ENCODE results near the gene PTPRR.

The PTPRR gene

GRCh38 chr12:70895956-70896355 lies 24.6 kb downstream of the PTPRR start:
- no peaks in the 10 kb centered on the region for H3K27me3 ChIP-seq (ENCODE audit: control insufficient read depth, insufficient read depth, low read length)
- no peak overlapping the region for H3K4me2 ChIP-seq (ENCODE audit: low read length)
- no peaks in the 10 kb centered on the region for H3K4me1 ChIP-seq
- no peaks in the 10 kb centered on the region for H3K79me2 ChIP-seq
- no peaks in the 10 kb centered on the region for H3K36me3 ChIP-seq (ENCODE audit: control insufficient read depth, insufficient read depth, low read length)
- no peak for TF ChIP-seq CTCF (IDR thresholded peaks at IDR 0.05)
- no peak overlapping the region for H3K27ac ChIP-seq
- H3K4me3 ChIP-seq (ENCODE audit: low read depth, low read length) = no peak overlapping the region
- H2AFZ ChIP-seq = no peak overlapping the region
- H3K9ac ChIP-seq = no peak overlapping the region
- no peaks in the 10 kb centered on the region for H3K9me3 ChIP-seq (ENCODE audit: control insufficient read depth, low read length)

- H3K36me3 ChIP-seq (ENCODE audit: control insufficient read depth, insufficient read depth, low read length) = no peaks in the 10 kb centered on the region
- H3K9ac ChIP-seq = no peak overlapping the region
- H2AFZ ChIP-seq = no peak overlapping the region
- H3K79me2 ChIP-seq = no peaks in the 10 kb centered on the region
- H3K4me2 ChIP-seq (ENCODE audit: low read length) = no peak overlapping the region
- no peaks in the 10 kb centered on the region for H3K9me3 ChIP-seq (ENCODE audit: control insufficient read depth, low read length)
- H3K4me1 ChIP-seq = no peaks in the 10 kb centered on the region
- no peak overlapping the region for H3K4me3 ChIP-seq (ENCODE audit: low read depth, low read length)
- no peak for TF ChIP-seq CTCF (IDR thresholded peaks at IDR 0.05)
- H3K27ac ChIP-seq = no peak overlapping the region
- H3K27me3 ChIP-seq (ENCODE audit: control insufficient read depth, insufficient read depth, low read length) = no peaks in the 10 kb centered on the region
Measured at GRCh38 chr12:70892593-70892992, 27.9 kb downstream of the PTPRR start.

GRCh38 chr12:70890895-70891832 lies 29.4 kb downstream of the PTPRR start:
- Histone ChIP-seq H3K4me2 (ENCODE audit: low read length) (no peak overlapping the region), H3K36me3 (ENCODE audit: control insufficient read depth, insufficient read depth, low read length) (no peaks in the 10 kb centered on the region), H3K9ac (no peak overlapping the region), H3K79me2 (no peaks in the 10 kb centered on the region), H3K27ac (no peak overlapping the region), H3K4me3 (ENCODE audit: low read depth, low read length) (no peak overlapping the region), H3K9me3 (ENCODE audit: control insufficient read depth, low read length) (no peaks in the 10 kb centered on the region), H2AFZ (no peak overlapping the region), H3K4me1 (no peaks in the 10 kb centered on the region), H3K27me3 (ENCODE audit: control insufficient read depth, insufficient read depth, low read length) (no peaks in the 10 kb centered on the region)
- no peak for TF ChIP-seq CTCF (IDR thresholded peaks at IDR 0.05)

- Histone ChIP-seq H3K9me3 (ENCODE audit: control insufficient read depth, low read length) (no peaks in the 10 kb centered on the region), H3K27ac (no peak overlapping the region), H3K27me3 (ENCODE audit: control insufficient read depth, insufficient read depth, low read length) (no peaks in the 10 kb centered on the region), H3K4me1 (no peaks in the 10 kb centered on the region), H2AFZ (no peak overlapping the region), H3K36me3 (ENCODE audit: control insufficient read depth, insufficient read depth, low read length) (no peaks in the 10 kb centered on the region), H3K4me3 (ENCODE audit: low read depth, low read length) (no peak overlapping the region), H3K79me2 (no peaks in the 10 kb centered on the region), H3K9ac (no peak overlapping the region), H3K4me2 (ENCODE audit: low read length) (no peak overlapping the region)
- TF ChIP-seq CTCF (IDR thresholded peaks at IDR 0.05) = no peak
Measured at GRCh38 chr12:70885956-70886355, 34.6 kb downstream of the PTPRR start.

GRCh38 chr12:70883855-70884254 lies 36.7 kb downstream of the PTPRR start:
- no peaks in the 10 kb centered on the region for H3K4me1 ChIP-seq
- TF ChIP-seq CTCF (IDR thresholded peaks at IDR 0.05) = no peak
- no peak overlapping the region for H3K9ac ChIP-seq
- H3K9me3 ChIP-seq (ENCODE audit: control insufficient read depth, low read length) = no peaks in the 10 kb centered on the region
- H3K36me3 ChIP-seq (ENCODE audit: control insufficient read depth, insufficient read depth, low read length) = no peaks in the 10 kb centered on the region
- no peak overlapping the region for H3K4me2 ChIP-seq (ENCODE audit: low read length)
- H3K27me3 ChIP-seq (ENCODE audit: control insufficient read depth, insufficient read depth, low read length) = no peaks in the 10 kb centered on the region
- no peak overlapping the region for H3K27ac ChIP-seq
- H3K4me3 ChIP-seq (ENCODE audit: low read depth, low read length) = no peak overlapping the region
- no peaks in the 10 kb centered on the region for H3K79me2 ChIP-seq
- no peak overlapping the region for H2AFZ ChIP-seq

All from parathyroid adenoma (tissue), 2 donors.